C4-2B (cell line): ENCODE measurements around the gene PSPN.

ENCODE experiments used
- CTCF ChIP-seq: fragments of 450-650 bp; conservative IDR thresholded peaks from 2 replicates; pipeline ENCODE4 v1.5.1; 2017; ENCODE audit warnings: mild to moderate bottlenecking
- ZFX ChIP-seq: fragments of 450-650 bp; IDR thresholded peaks from 2 replicates; pipeline ENCODE4 v1.6.1; 2017

- TF ChIP-seq CTCF (no peak), ZFX (peak; percentile 36; the same call in 1 of the 2 replicates)
Observed at GRCh38 chr19:6372594-6373095, 3.1 kb downstream of the PSPN start, which contains the start of gene ALKBH7.
